HUES64 (cell line): Measurements from ENCODE around the gene ABHD6.

Experiments used
- H3K27ac ChIP-seq: 2 replicates; pipeline ENCODE4 v1.7.0; 2013; ENCODE audit warnings: low read depth, low read length, inconsistent platforms
- H3K27me3 ChIP-seq: 2 replicates; pipeline ENCODE4 v1.6.1; 2013; ENCODE audit warnings: mild to moderate bottlenecking, low read length; ENCODE audit not compliant: insufficient read depth
- H3K36me3 ChIP-seq: 2 replicates; pipeline ENCODE4 v1.6.1; 2013; ENCODE audit warnings: mild to moderate bottlenecking, low read length; ENCODE audit not compliant: insufficient read depth
- H3K4me1 ChIP-seq: 2 replicates; pipeline ENCODE4 v1.6.1; 2013; ENCODE audit warnings: mild to moderate bottlenecking, low read length, moderate library complexity; ENCODE audit not compliant: insufficient read depth
- H3K4me3 ChIP-seq: 2 replicates; pipeline ENCODE4 v1.5.1; 2013; ENCODE audit warnings: mild to moderate bottlenecking, low read length, moderate library complexity
- H3K9ac ChIP-seq: 2 replicates; pipeline ENCODE4 v1.6.1; 2013; ENCODE audit warnings: mild to moderate bottlenecking, low read depth, low read length
- H3K9me3 ChIP-seq: 2 replicates; pipeline ENCODE4 v1.6.1; 2013; ENCODE audit warnings: low read depth, low read length; ENCODE audit not compliant: insufficient read depth
- WGBS: fragments of 150-250, 120-280 bp; methylation state at CpG from one replicate; pipeline ENCODE4 v1.1.7; 2013; ENCODE audit warnings: missing lambda C conversion rate; 5-methylcytosine and 5-hydroxymethylcytosine counted together

Gene ABHD6

GRCh38 chr3:58299839-58300516 is 62.4 kb downstream of the ABHD6 start:
- 25% methylated on average over 8 of the region's 8 CpGs for WGBS
- H3K36me3 ChIP-seq = no peaks in the 10 kb centered on the region

DNA sequence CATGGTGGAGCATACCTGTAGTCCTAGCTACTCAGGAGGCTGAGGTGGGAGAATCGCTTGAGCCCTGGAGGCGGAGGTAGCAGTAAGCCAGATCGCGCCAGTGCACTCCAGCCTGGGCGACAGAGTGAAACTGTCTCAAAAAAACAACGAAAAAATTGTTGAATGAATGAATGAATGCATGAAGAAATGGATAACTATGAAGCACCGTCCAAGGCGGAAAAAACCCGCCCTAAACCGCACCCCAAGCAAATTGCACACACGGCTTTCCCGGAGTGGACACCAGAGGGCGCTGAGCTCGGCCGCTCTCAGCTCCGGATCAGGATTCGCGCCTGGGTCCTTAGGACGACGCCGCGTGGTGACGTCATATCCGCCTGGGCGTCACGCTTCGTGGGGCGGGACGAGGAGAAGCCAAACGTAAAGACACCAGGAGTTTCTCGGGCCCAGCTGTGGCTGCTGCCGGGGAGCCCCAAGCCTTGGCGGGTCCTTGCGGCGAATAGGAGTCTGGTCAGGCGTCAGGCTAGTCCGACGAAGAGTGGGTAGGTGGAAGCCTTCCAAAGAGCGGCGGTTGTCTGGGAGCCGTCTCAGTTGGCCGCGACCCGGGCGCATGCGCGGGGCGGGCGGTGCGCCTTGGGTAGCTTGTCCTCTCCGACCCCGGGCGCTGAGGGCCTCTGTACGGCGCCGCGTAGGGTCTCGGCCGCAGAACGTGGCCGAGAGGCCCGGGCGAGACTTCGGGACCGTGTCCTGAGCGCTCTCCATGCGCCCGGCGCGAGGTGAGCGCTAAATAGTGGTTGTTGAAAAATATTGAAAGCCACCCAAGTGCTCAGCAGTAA is 68.5 kb downstream of the ABHD6 start, which contains the start of the genes HTD2 and RPP14:
Gene HTD2, plus strand, starts transcription at position 639 of the 830 bp plus-strand sequence. CDS start 11,094 bp downstream, outside the sequence.
Gene RPP14, plus strand, starts transcription at position 364 of the 830 bp plus-strand sequence. CDS start 4,085 bp downstream, outside the sequence.
- Histone ChIP-seq H3K9ac (peak within 1 kb of the TSS; percentile 90), H3K27ac (peak within 1 kb of the TSS; percentile 96), H3K4me1 (0 out of 2 replicates have a peak, but pooled peaks cover 6% of the 10 kb centered on the region), H3K36me3 (peaks cover 27% of the 10 kb centered on the region), H3K27me3 (no peaks in the 10 kb centered on the region; the same call in 1 of the 2 replicates), H3K4me3 (peak within 1 kb of the TSS; percentile 75), H3K9me3 (no peaks in the 10 kb centered on the region)
- WGBS = 7% methylated on average over 71 of the region's 71 CpGs

More at GRCh38 chr3:58299839-58300516, 62.4 kb downstream of the ABHD6 start:
- H3K9ac ChIP-seq = no peak overlapping the region
- no peaks in the 10 kb centered on the region; the same call in 1 of the 2 replicates for H3K27me3 ChIP-seq
- H3K27ac ChIP-seq = no peak overlapping the region
- no peaks in the 10 kb centered on the region for H3K9me3 ChIP-seq
- no peaks in the 10 kb centered on the region; the same call in 1 of the 2 replicates for H3K4me1 ChIP-seq
- no peak overlapping the region for H3K4me3 ChIP-seq

DNA sequence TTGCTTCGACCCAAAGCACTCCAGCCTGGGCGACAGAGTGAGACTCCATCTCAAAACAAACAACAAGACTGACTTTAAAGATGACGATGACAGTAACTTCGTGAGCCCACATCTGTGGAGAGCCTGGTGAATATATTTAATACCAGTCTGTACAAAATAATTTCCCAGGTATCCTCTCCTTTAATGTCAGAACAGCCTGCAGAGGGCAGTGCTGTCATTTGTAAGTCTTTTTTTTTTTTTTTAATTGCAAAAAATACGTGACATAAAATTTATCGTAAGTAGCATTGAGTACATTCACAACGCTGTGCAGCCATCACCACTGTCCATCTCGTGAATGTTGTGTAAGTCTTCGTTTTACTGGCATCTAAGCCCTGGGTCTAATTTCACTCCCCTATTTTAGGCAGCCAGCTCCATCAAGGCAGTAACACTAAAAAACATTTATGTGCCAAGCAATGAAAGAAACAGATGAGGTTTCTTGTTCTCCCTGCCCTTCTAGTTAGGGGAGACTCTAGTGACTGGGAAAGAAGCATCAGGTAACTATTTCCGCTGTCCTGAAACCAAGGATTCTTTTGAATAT is 70.1 kb downstream of the ABHD6 start:
- peaks cover 42% of the 10 kb centered on the region for H3K36me3 ChIP-seq
- no peak overlapping the region for H3K27ac ChIP-seq
- H3K9ac ChIP-seq = peak overlapping the region; percentile 90
- H3K9me3 ChIP-seq = no peaks in the 10 kb centered on the region
- no peaks in the 10 kb centered on the region for H3K27me3 ChIP-seq
- WGBS = 78% methylated on average over 10 of the region's 10 CpGs
- 0 out of 2 replicates have a peak, but pooled peaks cover 6% of the 10 kb centered on the region for H3K4me1 ChIP-seq
- peak overlapping the region; percentile 75 for H3K4me3 ChIP-seq

DNA sequence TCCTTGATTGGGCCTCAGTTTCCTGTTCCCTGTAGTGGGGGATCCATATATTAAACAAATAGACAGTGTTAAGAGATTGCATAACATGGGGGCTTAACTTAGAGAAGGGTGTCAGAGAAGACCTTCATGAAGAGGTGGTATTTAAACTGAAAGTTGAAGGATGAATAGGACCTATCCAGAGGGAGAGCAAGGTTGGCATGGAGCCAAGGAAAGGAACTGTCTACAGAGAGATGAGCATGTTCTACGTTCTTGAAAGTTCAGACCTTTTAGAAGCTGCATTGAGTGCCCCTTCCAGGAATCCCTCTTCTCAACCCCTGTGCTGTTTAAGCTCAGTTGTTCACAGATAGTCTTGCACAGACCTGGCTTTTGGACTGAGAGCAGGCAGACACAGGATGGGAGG is 71.1 kb downstream of the ABHD6 start:
- H3K27ac ChIP-seq = no peak overlapping the region
- H3K9ac ChIP-seq = no peak overlapping the region
- H3K4me3 ChIP-seq = no peak overlapping the region
- 0 out of 2 replicates have a peak, but pooled peaks cover 6% of the 10 kb centered on the region for H3K4me1 ChIP-seq
- peaks cover 50% of the 10 kb centered on the region for H3K36me3 ChIP-seq
- WGBS = 93% methylated on average over 1 of the region's 1 CpG
- H3K9me3 ChIP-seq = no peaks in the 10 kb centered on the region
- H3K27me3 ChIP-seq = no peaks in the 10 kb centered on the region

GRCh38 chr3:58317811-58318210 is 80.2 kb downstream of the ABHD6 start:
- Histone ChIP-seq H3K27ac (no peak overlapping the region), H3K9me3 (no peaks in the 10 kb centered on the region), H3K4me1 (peaks cover 13% of the 10 kb centered on the region), H3K36me3 (peaks cover 67% of the 10 kb centered on the region), H3K4me3 (no peak overlapping the region), H3K27me3 (no peaks in the 10 kb centered on the region), H3K9ac (no peak overlapping the region)
- 96% methylated on average over 2 of the region's 2 CpGs for WGBS

DNA sequence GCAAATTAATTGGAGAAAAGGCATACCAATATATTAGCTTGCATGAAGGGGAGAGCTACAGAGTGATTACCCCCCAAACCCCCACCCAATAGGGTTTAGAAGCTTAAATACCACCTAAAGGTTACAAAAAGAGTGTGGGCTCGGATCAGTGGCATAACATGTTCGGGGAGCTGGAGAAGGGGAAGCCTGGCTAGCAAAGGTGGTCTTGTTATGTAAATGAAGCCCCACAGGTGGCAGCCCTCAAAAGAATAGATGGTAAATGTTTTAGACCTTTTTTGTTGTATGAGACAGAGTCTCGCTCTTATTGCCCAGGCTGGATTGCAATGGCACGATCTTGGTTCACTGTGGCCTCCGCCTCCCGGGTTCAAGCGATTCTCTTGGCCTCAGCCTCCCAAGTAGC is 84.2 kb downstream of the ABHD6 start:
- Histone ChIP-seq H3K27ac (peak overlapping the region; percentile 61; the same call in 1 of the 2 replicates), H3K36me3 (peaks cover 31% of the 10 kb centered on the region)
- 43% methylated on average over 7 of the region's 7 CpGs for WGBS

GRCh38 chr3:58322793-58323192 is 85.2 kb downstream of the ABHD6 start:
- peaks cover 21% of the 10 kb centered on the region for H3K36me3 ChIP-seq
- no peaks in the 10 kb centered on the region for H3K9me3 ChIP-seq
- WGBS = 96% methylated on average over 1 of the region's 1 CpG
- no peak overlapping the region for H3K27ac ChIP-seq
- no peak overlapping the region for H3K4me3 ChIP-seq
- no peaks in the 10 kb centered on the region for H3K27me3 ChIP-seq
- H3K9ac ChIP-seq = no peak overlapping the region
- H3K4me1 ChIP-seq = peaks cover 22% of the 10 kb centered on the region

More for the DNA sequence above, 84.2 kb downstream of the ABHD6 start:
- no peak overlapping the region for H3K9ac ChIP-seq
- no peaks in the 10 kb centered on the region for H3K27me3 ChIP-seq
- H3K9me3 ChIP-seq = no peaks in the 10 kb centered on the region
- peak overlapping the region; percentile 14; the same call in 1 of the 2 replicates for H3K4me3 ChIP-seq
- peaks cover 22% of the 10 kb centered on the region for H3K4me1 ChIP-seq

- no peak overlapping the region for H3K9ac ChIP-seq
- no peak overlapping the region for H3K4me3 ChIP-seq
- peaks cover 22% of the 10 kb centered on the region for H3K4me1 ChIP-seq
- no peaks in the 10 kb centered on the region for H3K27me3 ChIP-seq
- peaks cover 13% of the 10 kb centered on the region for H3K36me3 ChIP-seq
- 96% methylated on average over 3 of the region's 3 CpGs for WGBS
- H3K9me3 ChIP-seq = no peaks in the 10 kb centered on the region
- no peak overlapping the region for H3K27ac ChIP-seq
Measured at GRCh38 chr3:58323529-58324390, 86.2 kb downstream of the ABHD6 start.

- Histone ChIP-seq H3K4me3 (no peak overlapping the region), H3K9me3 (no peaks in the 10 kb centered on the region), H3K4me1 (peaks cover 22% of the 10 kb centered on the region), H3K9ac (no peak overlapping the region), H3K27me3 (no peaks in the 10 kb centered on the region), H3K27ac (no peak overlapping the region), H3K36me3 (peaks cover 3% of the 10 kb centered on the region)
- WGBS = 96% methylated on average over 6 of the region's 7 CpGs
Measured at GRCh38 chr3:58324391-58325390, 87.1 kb downstream of the ABHD6 start.
